A673 (cell line): ENCODE measurements around the gene LIN9. TPM values are rescaled to one million over a fixed set of nuclear protein-coding genes. Genes with fewer than 3 reads are reported as not detected.

ENCODE experiments used
- BruUV-seq: library from RNA; stranded (reverse); fragments of 400-500 nt; replicated peaks from 2 replicates; lab custom pipeline; 2021; lab: Mats Ljungman, UMichigan
- CTCF ChIA-PET: fragments of 300-600 bp; sonication (Branson Sonifier 250); formaldehyde crosslinking; loops from one replicate; lab custom pipeline; 2022; ENCODE audit warnings: antibody characterized with exemption; lab: Charles Lee
- POLR2A ChIA-PET: fragments of 300-600 bp; sonication (Branson Sonifier 250); formaldehyde crosslinking; loops from one replicate; lab custom pipeline; 2022; ENCODE audit warnings: antibody characterized with exemption; ENCODE audit not compliant: low non-redundant PET; lab: Charles Lee
- DNase-seq: peaks from one replicate; pipeline ENCODE4 v3.0.0-alpha.2; 2015; ENCODE audit warnings: low spot score
- H3K27ac ChIP-seq: fragments of 200-600 bp; sonication (generic); 2 replicates; pipeline ENCODE4 v1.5.1; 2016; ENCODE audit warnings: mixed run types, low read depth, mild to moderate bottlenecking, mixed read lengths, antibody characterized with exemption, low read length; ENCODE audit not compliant: poor library complexity, severe bottlenecking
- H3K27me3 ChIP-seq: fragments of 200-600 bp; sonication (generic); replicated peaks from 2 replicates; pipeline ENCODE4 v1.6.1; 2017; ENCODE audit warnings: mixed run types, low read depth, mild to moderate bottlenecking, mixed read lengths, antibody characterized with exemption, low read length; ENCODE audit not compliant: insufficient read depth, poor library complexity
- H3K36me3 ChIP-seq: fragments of 200-600 bp; sonication (generic); 2 replicates; pipeline ENCODE4 v1.6.1; 2016; ENCODE audit warnings: mixed run types, mild to moderate bottlenecking, mixed read lengths, antibody characterized with exemption, low read length; ENCODE audit not compliant: insufficient read depth, poor library complexity, severe bottlenecking
- H3K4me1 ChIP-seq: fragments of 200-600 bp; sonication (generic); 2 replicates; pipeline ENCODE4 v1.6.1; 2017; ENCODE audit warnings: mixed run types, mild to moderate bottlenecking, mixed read lengths, antibody characterized with exemption, low read length; ENCODE audit not compliant: insufficient read depth, poor library complexity, severe bottlenecking
- H3K4me3 ChIP-seq: fragments of 200-600 bp; sonication (generic); 2 replicates; pipeline ENCODE4 v1.5.1; 2016; ENCODE audit warnings: low read depth, mixed run types, mild to moderate bottlenecking, mixed read lengths, low read length; ENCODE audit not compliant: poor library complexity, severe bottlenecking
- H3K9me3 ChIP-seq: fragments of 200-600 bp; sonication (generic); 2 replicates; pipeline ENCODE4 v1.6.1; 2016; ENCODE audit warnings: mixed run types, low read depth, mild to moderate bottlenecking, mixed read lengths, antibody characterized with exemption, low read length; ENCODE audit not compliant: poor library complexity, severe bottlenecking
- CTCF ChIP-seq: fragments of 300-800, 200-600 bp; sonication (generic); conservative IDR thresholded peaks from 2 replicates; pipeline ENCODE4 v1.5.1; 2017; ENCODE audit warnings: low read depth, mild to moderate bottlenecking, antibody characterized with exemption, low read length, moderate library complexity, mixed read lengths
- EZH2 ChIP-seq: fragments of 200-600 bp; sonication (generic); IDR thresholded peaks from 2 replicates; pipeline ENCODE4 v1.6.1; 2017; ENCODE audit warnings: borderline replicate concordance, low read depth, mild to moderate bottlenecking, mixed read lengths, antibody characterized with exemption, low read length; ENCODE audit not compliant: poor library complexity, severe bottlenecking
- intact Hi-C: fragments of 100-400 bp; cut with micrococcal nuclease; formaldehyde crosslinking; loops from one replicate; pipeline ENCODE4 v1.10.0; 2022; ENCODE audit not compliant: unreplicated experiment
- total RNA-seq: library from RNA; stranded (reverse); gene quantifications from 2 replicates; pipeline ENCODE4 v1.2.3, GENCODE V29; 2021

The LIN9 gene
- total RNA-seq, 1 experiment from 2014 or later: 20.7 TPM

- POLR2A ChIA-PET: interaction anchor here (0.7 kb wide), 1 partner anchor 99 kb away, joined by 4 read pairs; no protein-coding TSS in a partner anchor
- H3K4me3 ChIP-seq: peak overlapping the region; percentile 99
- CTCF ChIA-PET: interaction anchor here (0.5 to 1.1 kb wide), 2 partner anchors 24 to 25 kb away, joined by 3 read pairs; no protein-coding TSS in a partner anchor
- peak overlapping the region; percentile 99 for H3K27ac ChIP-seq
- H3K27me3 ChIP-seq: no peaks in the 10 kb centered on the region
- DNase-seq: no peak
- H3K36me3 ChIP-seq: no peaks in the 10 kb centered on the region
- no peaks in the 10 kb centered on the region for H3K9me3 ChIP-seq
- BruUV-seq: no TSS peak
- intact Hi-C loops: no loop called here
- peaks cover 16% of the 10 kb centered on the region for H3K4me1 ChIP-seq
- TF ChIP-seq CTCF: no peak
- no peak for TF ChIP-seq EZH2
Measured at GRCh38 chr1:226309398-226310244, 657 bp upstream of the LIN9 start.

- Histone ChIP-seq H3K27me3 (no peaks in the 10 kb centered on the region), H3K36me3 (no peaks in the 10 kb centered on the region), H3K9me3 (no peaks in the 10 kb centered on the region), H3K4me1 (peaks cover 16% of the 10 kb centered on the region), H3K4me3 (peak overlapping the region; percentile 99), H3K27ac (peak overlapping the region; percentile 99)
- CTCF ChIA-PET: interaction anchor here (1.1 kb wide), 1 partner anchor 25 kb away, joined by 3 read pairs; no protein-coding TSS in a partner anchor
- DNase-seq: peak; percentile 9
- POLR2A ChIA-PET: no interaction called here
- no peak for TF ChIP-seq EZH2
- TF ChIP-seq CTCF: no peak
- BruUV-seq: no TSS peak
- intact Hi-C loops: no loop called here
Measured at GRCh38 chr1:226308166-226308722, 720 bp downstream of the LIN9 start.

GRCh38 chr1:226306425-226306824 lies 2.5 kb downstream of the LIN9 start:
- no TSS peak for BruUV-seq
- H3K4me1 ChIP-seq: peaks cover 22% of the 10 kb centered on the region
- ChIA-PET POLR2A (no interaction called here), CTCF (no interaction called here)
- H3K27ac ChIP-seq: no peak overlapping the region
- intact Hi-C loops: no loop called here
- no peak overlapping the region for H3K4me3 ChIP-seq
- no peaks in the 10 kb centered on the region for H3K36me3 ChIP-seq
- H3K9me3 ChIP-seq: no peaks in the 10 kb centered on the region
- no peak for DNase-seq
- TF ChIP-seq CTCF (no peak), EZH2 (no peak)
- no peaks in the 10 kb centered on the region for H3K27me3 ChIP-seq
